Prostate gland (tissue), 2 donors: ENCODE data around the gene HRAS.

ENCODE experiments used
- POLR2A ChIP-seq: fragments of 450-650 bp; IDR thresholded peaks from one replicate; pipeline ENCODE4 v1.6.1; 2016; ENCODE audit warnings: antibody characterized with exemption, mild to moderate bottlenecking
- TF ChIP-seq, protein P1 (sequence below), 4 experiments: fragments of 200-600 bp in 2 of 4; fragments of 450-650 bp in 2 of 4; sonication (generic) in 2 of 4; IDR thresholded peaks; 1 replicate in 3 of 4; 2 replicates in 1 of 4; pipeline ENCODE4 v1.5.1; 2016 to 2019; ENCODE audit warnings: antibody characterized with exemption in 4 of 4, mild to moderate bottlenecking in 2 of 4, moderate library complexity in 2 of 4

DNA sequence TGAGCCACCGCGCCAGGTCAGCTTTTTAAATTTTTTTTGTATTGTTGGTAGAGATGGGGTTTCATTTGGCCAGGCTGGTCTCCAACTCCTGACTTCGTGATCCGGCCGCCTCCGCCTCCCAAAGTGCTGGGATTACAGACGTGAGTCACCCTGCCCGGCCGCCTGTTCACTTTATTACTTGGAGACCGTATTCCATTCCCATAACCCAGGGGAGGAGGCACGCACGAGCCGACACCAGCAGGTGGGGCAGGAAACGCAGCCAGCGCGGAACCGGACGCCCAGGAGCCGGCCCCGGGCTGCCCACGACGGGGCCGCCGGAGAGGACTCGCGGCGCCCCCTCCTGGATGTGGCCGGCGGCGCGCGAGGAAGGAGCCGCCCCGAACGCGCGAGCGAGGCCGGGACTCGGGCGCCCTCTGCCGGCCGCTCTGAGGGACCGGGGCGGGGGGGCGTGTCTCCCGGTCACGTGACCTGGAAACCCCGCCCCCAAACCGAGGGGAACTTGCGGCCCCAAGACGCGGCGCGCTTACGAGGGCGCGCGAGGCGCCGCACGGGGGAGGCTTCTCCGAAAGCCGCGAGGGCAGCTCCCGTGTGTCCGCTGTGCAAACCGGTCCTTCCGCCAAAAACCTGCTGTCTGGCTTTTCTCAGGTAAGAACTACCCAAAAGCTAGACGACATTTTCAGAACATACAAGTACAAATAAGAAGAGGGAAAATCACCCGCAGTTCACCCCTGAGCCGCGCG is 16.7 kb downstream of the HRAS start:
- TF ChIP-seq, protein P1, sequence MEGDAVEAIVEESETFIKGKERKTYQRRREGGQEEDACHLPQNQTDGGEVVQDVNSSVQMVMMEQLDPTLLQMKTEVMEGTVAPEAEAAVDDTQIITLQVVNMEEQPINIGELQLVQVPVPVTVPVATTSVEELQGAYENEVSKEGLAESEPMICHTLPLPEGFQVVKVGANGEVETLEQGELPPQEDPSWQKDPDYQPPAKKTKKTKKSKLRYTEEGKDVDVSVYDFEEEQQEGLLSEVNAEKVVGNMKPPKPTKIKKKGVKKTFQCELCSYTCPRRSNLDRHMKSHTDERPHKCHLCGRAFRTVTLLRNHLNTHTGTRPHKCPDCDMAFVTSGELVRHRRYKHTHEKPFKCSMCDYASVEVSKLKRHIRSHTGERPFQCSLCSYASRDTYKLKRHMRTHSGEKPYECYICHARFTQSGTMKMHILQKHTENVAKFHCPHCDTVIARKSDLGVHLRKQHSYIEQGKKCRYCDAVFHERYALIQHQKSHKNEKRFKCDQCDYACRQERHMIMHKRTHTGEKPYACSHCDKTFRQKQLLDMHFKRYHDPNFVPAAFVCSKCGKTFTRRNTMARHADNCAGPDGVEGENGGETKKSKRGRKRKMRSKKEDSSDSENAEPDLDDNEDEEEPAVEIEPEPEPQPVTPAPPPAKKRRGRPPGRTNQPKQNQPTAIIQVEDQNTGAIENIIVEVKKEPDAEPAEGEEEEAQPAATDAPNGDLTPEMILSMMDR (IDR thresholded peaks at IDR 0.05): peak; percentile 99 to 100 (median 100)
- TF ChIP-seq POLR2A: peak; percentile 54
